Thoracic aorta (tissue), 2 donors: ENCODE results near the gene ATP13A4. TPM values are rescaled to one million over a fixed set of nuclear protein-coding genes. Genes with fewer than 3 reads are reported as not detected.

Experiments
- ATAC-seq: fragments of 150-250 bp; one replicate; pipeline ENCODE4 v1.8.0; 2017; ENCODE audit warnings: low read depth; ENCODE audit not compliant: insufficient number of reproducible peaks, low FRiP score
- DNase-seq: peaks from one replicate; pipeline ENCODE4 v3.0.0-alpha.2; 2020; ENCODE audit warnings: low spot score
- H3K27ac ChIP-seq, 2 donors: fragments of 200-600 bp; sonication (generic); 1 replicate in 1 of 2; 2 replicates in 1 of 2; pipeline ENCODE4 v1.5.1; 2016; ENCODE audit warnings: mild to moderate bottlenecking in 2 of 2, moderate library complexity in 2 of 2
- H3K27me3 ChIP-seq: fragments of 200-600 bp; sonication (generic); replicated peaks from 2 replicates; pipeline ENCODE4 v1.6.0; 2016; ENCODE audit warnings: mild to moderate bottlenecking; ENCODE audit not compliant: insufficient read depth
- H3K36me3 ChIP-seq: fragments of 200-600 bp; sonication (generic); one replicate; pipeline ENCODE4 v1.5.1; 2016
- H3K4me1 ChIP-seq, 2 donors: fragments of 200-600 bp; sonication (generic); 1 replicate in 1 of 2; 2 replicates in 1 of 2; pipeline versions ENCODE4 v1.5.1 to v1.6.0; 2016; ENCODE audit warnings: low read depth in 2 of 2, mild to moderate bottlenecking in 1 of 2; ENCODE audit not compliant: control insufficient read depth in 1 of 2
- H3K4me3 ChIP-seq: fragments of 200-600 bp; sonication (generic); 2 replicates; pipeline ENCODE4 v1.5.1; 2016; ENCODE audit warnings: mild to moderate bottlenecking
- H3K9me3 ChIP-seq: fragments of 200-600 bp; sonication (generic); 2 replicates; pipeline ENCODE4 v1.5.1; 2016
- total RNA-seq, 2 donors: library from RNA; depleted of rRNA; stranded (reverse); fragments of >200 nt; gene quantifications; one replicate each; pipeline versions ENCODE4 v1.1.0 to v1.2.3, GENCODE V29; 2016
- TF ChIP-seq, protein P1 (sequence below): fragments of 200-600 bp; sonication (generic); IDR thresholded peaks from one replicate; pipeline ENCODE4 v1.5.1; 2019; ENCODE audit warnings: antibody characterized with exemption

ATP13A4 gene
- total RNA-seq, 2 donors from 2014 or later = 0.78 TPM; not detected in 1

DNA sequence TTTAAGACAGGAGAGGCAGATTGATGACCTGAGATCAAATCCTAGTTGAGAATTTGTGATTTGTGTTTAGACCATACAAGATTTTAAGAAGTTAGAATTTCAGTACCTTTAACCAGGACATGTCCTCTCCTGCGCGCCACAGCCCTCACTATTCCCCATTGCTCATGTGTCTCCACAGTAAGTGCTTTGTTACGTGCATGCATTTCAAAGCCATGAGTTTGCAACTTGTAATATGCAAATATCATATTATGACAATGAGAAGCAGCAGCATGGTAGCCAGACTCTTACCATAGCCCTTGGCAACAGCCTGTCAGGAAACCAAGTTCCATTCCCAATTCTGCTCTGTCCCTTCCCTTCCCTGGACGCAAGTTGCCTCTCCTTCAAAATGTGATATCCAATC is 102.8 kb downstream of the ATP13A4 start:
- Histone ChIP-seq H3K27ac (no peak overlapping the region), H3K4me3 (no peak overlapping the region), H3K27me3 (no peaks in the 10 kb centered on the region), H3K36me3 (no peaks in the 10 kb centered on the region), H3K9me3 (no peaks in the 10 kb centered on the region), H3K4me1 (no peaks in the 10 kb centered on the region)
- DNase-seq (no peak), ATAC-seq (no peak)
- TF ChIP-seq, protein P1, sequence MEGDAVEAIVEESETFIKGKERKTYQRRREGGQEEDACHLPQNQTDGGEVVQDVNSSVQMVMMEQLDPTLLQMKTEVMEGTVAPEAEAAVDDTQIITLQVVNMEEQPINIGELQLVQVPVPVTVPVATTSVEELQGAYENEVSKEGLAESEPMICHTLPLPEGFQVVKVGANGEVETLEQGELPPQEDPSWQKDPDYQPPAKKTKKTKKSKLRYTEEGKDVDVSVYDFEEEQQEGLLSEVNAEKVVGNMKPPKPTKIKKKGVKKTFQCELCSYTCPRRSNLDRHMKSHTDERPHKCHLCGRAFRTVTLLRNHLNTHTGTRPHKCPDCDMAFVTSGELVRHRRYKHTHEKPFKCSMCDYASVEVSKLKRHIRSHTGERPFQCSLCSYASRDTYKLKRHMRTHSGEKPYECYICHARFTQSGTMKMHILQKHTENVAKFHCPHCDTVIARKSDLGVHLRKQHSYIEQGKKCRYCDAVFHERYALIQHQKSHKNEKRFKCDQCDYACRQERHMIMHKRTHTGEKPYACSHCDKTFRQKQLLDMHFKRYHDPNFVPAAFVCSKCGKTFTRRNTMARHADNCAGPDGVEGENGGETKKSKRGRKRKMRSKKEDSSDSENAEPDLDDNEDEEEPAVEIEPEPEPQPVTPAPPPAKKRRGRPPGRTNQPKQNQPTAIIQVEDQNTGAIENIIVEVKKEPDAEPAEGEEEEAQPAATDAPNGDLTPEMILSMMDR = no peak

DNA sequence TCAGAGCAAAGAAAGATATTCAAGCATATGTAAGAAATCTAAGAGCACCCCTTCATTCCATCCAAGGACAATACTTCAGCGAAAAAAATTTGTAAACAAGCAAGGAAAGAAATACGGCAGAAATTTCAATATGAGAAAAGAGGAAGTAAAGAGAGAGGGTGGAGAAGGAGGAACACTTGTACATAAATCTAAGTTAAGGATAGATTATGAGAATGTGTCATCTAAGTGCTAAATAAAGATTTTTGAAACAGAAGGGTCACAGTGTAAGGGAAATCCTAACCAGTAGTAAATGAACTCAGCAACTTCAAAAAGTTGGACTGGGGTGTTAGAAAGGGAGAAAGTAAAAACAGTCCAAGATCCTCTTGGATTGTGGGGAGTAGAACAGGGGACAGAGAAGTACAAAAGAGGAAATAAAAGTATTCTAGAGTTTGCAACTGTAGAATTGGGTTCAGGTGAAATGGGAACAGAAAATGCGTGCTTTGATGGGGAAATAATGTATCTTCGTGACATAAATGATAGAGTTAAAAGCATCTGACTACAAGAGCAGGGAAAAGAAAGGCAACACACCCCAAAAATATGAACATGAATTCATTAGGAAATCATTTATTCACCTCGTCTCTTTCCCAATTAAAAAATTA is 107.6 kb downstream of the ATP13A4 start:
- Histone ChIP-seq H3K27me3 (no peaks in the 10 kb centered on the region), H3K27ac (no peak overlapping the region), H3K4me1 (no peaks in the 10 kb centered on the region), H3K4me3 (no peak overlapping the region), H3K9me3 (no peaks in the 10 kb centered on the region), H3K36me3 (no peaks in the 10 kb centered on the region)
- ATAC-seq (no peak), DNase-seq (no peak)
- TF ChIP-seq, protein P1 = no peak

DNA sequence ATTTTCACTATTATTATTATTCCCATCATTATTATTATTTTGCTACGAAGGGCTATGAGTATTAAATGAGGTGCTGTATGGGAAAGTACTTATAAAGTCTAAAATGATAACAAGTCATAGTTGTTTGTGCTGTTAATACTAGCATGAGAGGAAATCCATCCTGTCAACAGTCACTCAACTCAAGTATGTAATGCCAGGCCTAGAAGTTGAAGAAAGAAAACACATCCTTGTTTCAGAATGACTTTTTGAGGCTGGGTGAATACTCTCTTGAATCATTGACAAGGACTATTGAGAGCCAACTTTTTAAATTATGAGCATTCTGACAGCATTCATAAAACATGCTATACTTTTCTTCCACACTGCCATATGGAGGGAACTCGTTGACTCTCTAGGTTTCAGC is 115.3 kb downstream of the ATP13A4 start:
- H3K4me3 ChIP-seq = no peak overlapping the region
- TF ChIP-seq, protein P1 = no peak
- no peak overlapping the region for H3K27ac ChIP-seq
- DNase-seq (no peak), ATAC-seq (no peak)
- H3K36me3 ChIP-seq = no peaks in the 10 kb centered on the region
- no peaks in the 10 kb centered on the region for H3K9me3 ChIP-seq
- no peaks in the 10 kb centered on the region for H3K4me1 ChIP-seq
- no peaks in the 10 kb centered on the region for H3K27me3 ChIP-seq

DNA sequence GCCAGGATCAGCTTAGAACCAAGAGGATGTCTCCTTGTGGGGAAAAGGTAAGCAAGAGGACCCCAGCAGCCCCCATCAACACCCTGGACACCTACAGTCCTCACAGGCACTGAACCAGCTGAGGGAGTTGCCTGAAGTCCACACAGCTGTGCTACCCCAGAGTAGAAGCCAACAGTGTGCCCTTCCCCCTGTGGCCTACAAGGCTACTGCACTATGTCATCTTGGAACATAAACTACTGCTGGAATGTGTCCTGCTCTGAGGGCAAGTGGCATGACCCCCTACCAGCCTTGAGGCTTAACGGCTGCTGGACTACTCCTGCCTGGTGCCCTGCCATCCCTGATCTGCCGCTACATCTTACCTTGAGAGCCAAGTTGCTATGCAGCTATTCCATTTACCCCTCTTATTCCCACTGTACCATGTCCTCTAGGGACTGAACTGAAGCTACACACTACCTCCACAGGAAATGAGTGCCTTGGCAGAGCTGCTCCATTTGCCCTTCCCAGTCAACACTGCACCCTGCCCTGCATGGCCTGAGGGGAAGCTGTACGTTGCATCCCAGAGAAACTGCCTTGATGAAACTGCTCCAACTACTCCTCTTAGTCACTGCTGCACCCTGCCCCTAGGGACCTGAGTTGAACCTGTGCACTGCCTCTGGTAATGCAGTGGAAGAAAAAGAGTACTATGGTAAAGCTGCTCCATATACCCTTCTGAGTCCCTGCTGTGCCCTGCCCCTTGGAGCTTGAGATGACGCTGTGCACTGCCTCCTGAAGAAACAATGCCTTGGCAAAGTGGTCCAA is 135.9 kb downstream of the ATP13A4 start:
- Histone ChIP-seq H3K27me3 (no peaks in the 10 kb centered on the region), H3K9me3 (peaks cover 16% of the 10 kb centered on the region), H3K4me3 (no peak overlapping the region), H3K27ac (no peak overlapping the region), H3K36me3 (no peaks in the 10 kb centered on the region), H3K4me1 (no peaks in the 10 kb centered on the region)
- ATAC-seq = no peak
- TF ChIP-seq, protein P1 = no peak
- DNase-seq = no peak

DNA sequence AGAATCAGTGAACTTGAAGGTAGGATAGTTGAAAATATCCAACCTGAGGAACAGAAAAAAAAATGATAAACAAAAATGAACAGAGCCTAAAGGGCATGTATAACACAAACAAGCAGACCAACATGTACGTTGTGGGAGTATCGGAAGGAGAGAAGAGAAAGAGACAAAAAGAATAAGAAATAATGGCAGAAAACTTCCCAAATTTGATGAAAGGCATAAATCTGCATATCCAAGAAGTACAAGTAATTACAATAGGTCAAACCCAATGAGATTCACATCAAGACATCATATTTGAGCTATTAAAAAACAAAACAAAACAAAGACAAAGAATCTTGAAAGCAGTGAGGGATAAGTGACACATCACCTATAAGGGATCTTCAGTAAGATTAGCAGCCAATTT is 138.1 kb downstream of the ATP13A4 start:
- TF ChIP-seq, protein P1 = no peak
- no peak overlapping the region for H3K27ac ChIP-seq
- H3K27me3 ChIP-seq = no peaks in the 10 kb centered on the region
- DNase-seq = no peak
- H3K9me3 ChIP-seq = peaks cover 16% of the 10 kb centered on the region
- ATAC-seq = no peak
- no peaks in the 10 kb centered on the region for H3K4me1 ChIP-seq
- no peaks in the 10 kb centered on the region for H3K36me3 ChIP-seq
- H3K4me3 ChIP-seq = no peak overlapping the region
